ENCODE data around the gene HABP4.
A peak's percentile ranks its signal among the peaks of the same experiment; 100 is the strongest.

HABP4 gene

DNA sequence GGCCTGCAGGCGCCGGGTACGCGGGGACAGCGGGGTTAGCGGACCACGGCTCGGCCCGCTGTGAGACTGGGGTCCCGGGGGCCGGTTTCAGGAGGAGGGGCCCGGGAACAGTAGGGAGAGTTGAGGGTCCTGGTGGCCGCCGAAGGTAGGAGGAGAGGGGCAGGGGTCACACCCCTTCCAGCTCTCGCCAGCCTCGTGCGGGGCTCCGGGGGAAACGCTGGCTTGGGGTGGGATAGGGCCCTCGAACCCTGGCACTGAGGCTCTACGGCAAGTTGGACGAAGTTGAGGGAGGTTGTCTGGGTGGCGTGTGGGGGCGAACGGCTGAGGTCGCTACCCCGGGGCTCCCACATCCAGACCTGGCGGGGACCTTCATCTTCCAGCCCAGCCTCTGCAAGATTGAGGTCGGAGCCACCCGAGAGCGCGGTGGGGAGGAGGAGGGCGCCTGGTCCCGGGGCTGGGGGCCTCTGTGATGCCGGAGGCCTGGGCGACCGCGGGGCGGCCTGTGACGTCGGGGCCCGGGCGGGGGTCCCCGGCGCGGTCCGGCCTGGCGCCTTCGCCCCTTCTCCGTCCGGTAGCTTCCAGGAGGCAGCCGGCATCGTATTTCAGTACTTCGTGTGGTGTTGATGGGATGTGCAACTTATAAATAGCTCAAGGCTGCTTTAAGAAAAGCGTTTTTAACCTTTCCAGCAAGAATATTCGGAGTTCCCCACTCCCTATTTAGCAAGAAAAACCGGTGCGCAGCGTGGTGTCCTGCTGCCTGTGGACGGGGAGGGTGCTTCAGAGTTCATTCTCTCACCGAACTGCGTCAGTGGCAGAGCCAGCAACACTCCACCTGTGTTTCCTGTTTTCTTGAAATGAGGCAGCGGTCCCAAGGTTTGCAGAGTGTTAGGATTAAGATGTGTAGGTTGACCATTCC, 902 bp downstream of the HABP4 start:
- ChIA-PET CTCF (interaction anchor here (0.9 to 2.5 kb wide), 3 partner anchors 9 to 215 kb away, joined by 4 to 10 read pairs (median 9); no protein-coding TSS in a partner anchor), POLR2A (interaction anchor here (0.6 kb wide), 1 partner anchor 177 kb away, joined by 4 read pairs; no protein-coding TSS in a partner anchor)
- peak overlapping the region; percentile 75 for H3K4me3 ChIP-seq (ENCODE audit: low read depth, low read length)
- DNase-seq (ENCODE audit: low read depth, low spot score): no peak
- TF ChIP-seq, protein P1, sequence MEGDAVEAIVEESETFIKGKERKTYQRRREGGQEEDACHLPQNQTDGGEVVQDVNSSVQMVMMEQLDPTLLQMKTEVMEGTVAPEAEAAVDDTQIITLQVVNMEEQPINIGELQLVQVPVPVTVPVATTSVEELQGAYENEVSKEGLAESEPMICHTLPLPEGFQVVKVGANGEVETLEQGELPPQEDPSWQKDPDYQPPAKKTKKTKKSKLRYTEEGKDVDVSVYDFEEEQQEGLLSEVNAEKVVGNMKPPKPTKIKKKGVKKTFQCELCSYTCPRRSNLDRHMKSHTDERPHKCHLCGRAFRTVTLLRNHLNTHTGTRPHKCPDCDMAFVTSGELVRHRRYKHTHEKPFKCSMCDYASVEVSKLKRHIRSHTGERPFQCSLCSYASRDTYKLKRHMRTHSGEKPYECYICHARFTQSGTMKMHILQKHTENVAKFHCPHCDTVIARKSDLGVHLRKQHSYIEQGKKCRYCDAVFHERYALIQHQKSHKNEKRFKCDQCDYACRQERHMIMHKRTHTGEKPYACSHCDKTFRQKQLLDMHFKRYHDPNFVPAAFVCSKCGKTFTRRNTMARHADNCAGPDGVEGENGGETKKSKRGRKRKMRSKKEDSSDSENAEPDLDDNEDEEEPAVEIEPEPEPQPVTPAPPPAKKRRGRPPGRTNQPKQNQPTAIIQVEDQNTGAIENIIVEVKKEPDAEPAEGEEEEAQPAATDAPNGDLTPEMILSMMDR (IDR thresholded peaks at IDR 0.05; ENCODE audit: insufficient read depth, low read length, missing control alignments): no peak

DNA sequence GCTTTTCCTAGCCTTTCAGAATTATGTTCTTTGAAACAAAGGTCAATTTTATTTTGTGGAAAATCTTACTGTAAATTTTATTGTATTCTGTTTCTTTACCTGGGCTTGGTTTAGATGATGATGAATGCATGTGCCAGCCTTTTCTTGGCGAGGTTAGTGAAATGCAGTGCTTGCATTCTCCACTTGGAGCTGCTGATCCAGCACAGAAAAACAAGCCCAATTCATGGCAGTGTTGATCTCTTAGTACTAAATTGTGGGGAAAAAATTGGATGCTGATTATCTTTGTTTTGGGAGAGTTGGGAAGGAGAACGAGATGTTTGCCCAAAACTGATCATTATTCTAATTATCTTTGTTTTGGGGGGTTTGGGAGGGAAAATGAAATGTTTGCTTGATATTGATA, 3.7 kb downstream of the HABP4 start:
- TF ChIP-seq, protein P1 (IDR thresholded peaks at IDR 0.05; ENCODE audit: insufficient read depth, low read length, missing control alignments): peak; percentile 59
- ChIA-PET CTCF (interaction anchor here (1.1 kb wide), 1 partner anchor 214 kb away, joined by 3 read pairs; no protein-coding TSS in a partner anchor), POLR2A (no interaction called here)
- DNase-seq (ENCODE audit: low read depth, low spot score): no peak
- no peak overlapping the region for H3K4me3 ChIP-seq (ENCODE audit: low read depth, low read length)

DNA sequence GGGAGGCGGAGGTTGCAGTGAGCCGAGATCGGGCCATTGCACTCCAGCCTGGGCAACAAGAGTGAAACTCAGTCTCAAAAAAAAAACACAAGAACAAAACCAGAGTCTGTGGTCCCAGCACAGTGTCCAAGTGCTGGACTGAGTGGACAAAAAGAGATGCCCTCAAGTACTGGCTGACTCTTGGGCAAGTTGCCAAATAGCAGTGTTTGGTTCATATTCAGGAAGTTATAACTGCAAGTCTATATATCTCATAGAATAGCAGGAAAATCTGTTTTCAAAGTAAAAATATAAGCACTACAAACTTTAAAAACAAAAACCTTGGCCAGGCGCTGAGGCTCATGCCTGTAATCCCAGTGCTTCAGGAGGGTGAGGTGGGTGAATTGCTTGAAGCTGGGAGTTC, 7.3 kb downstream of the HABP4 start:
- no peak overlapping the region for H3K4me3 ChIP-seq (ENCODE audit: low read depth, low read length)
- CTCF ChIA-PET: interaction anchor here (0.9 to 1.2 kb wide), 2 partner anchors 9 to 14 kb away, joined by 3 read pairs; no protein-coding TSS in a partner anchor
- TF ChIP-seq, protein P1 (IDR thresholded peaks at IDR 0.05; ENCODE audit: insufficient read depth, low read length, missing control alignments): no peak
- POLR2A ChIA-PET: no interaction called here
- no peak for DNase-seq (ENCODE audit: low read depth, low spot score)

DNA sequence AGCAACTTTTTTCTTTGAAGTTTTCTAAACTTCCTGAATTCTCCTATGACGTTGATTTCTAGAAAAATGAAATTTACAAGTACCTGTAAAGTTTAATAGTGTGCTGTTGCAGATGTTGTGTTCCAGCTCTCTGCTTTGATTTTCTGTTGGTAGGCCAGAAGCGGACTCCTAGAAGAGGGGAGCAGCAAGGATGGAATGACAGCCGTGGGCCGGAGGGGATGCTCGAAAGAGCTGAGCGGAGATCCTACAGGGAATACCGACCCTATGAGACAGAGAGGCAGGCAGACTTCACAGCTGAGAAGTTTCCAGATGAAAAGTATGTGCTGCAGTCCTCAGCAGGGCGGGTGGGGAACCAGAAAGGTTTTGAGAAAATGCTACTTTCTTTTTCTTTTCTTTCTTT, 8.3 kb downstream of the HABP4 start:
- no peak for DNase-seq (ENCODE audit: low read depth, low spot score)

GRCh38 chr9:96459268-96460007, 9.5 kb downstream of the HABP4 start:
- no peak for DNase-seq (ENCODE audit: low read depth, low spot score)
- H3K4me3 ChIP-seq (ENCODE audit: low read depth, low read length): no peak overlapping the region
- CTCF ChIA-PET: interaction anchor here (1.0 to 2.1 kb wide), 2 partner anchors 9 to 142 kb away, joined by 3 to 9 read pairs; partner anchors contain the start of gene HABP4
- POLR2A ChIA-PET: no interaction called here
- TF ChIP-seq, protein P1 (IDR thresholded peaks at IDR 0.05; ENCODE audit: insufficient read depth, low read length, missing control alignments): no peak

More for the DNA sequence above, 8.3 kb downstream of the HABP4 start:
- POLR2A ChIA-PET: no interaction called here
- TF ChIP-seq, protein P1 (IDR thresholded peaks at IDR 0.05; ENCODE audit: insufficient read depth, low read length, missing control alignments): no peak
- CTCF ChIA-PET: interaction anchor here (0.9 to 2.1 kb wide), 2 partner anchors 8 to 13 kb away, joined by 3 to 9 read pairs; partner anchors contain the start of gene HABP4
- no peak overlapping the region for H3K4me3 ChIP-seq (ENCODE audit: low read depth, low read length)

Data from AG04449 (cell line).